Measurements from ENCODE around the gene OR5P2.

OR5P2 gene

DNA sequence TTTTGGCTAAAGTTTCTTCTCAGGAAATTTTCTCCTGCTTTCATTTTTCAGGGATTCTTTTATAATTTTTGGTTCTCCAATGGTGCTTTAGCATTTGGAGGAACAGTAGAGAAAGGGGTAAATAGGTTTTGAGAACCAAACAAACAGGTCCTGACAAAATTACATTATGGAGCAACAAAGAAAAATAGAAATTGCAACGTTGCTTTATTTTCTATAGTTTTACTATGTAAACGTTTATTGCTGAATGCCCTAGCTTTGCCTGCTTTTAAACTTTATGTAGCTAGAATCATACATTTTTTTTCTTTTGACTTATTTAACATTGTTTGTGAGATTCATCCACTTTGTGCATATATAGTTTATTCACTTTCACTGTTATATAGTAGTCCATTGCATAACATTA lies 43.8 kb upstream of the OR5P2 start:
- no peaks in the 10 kb centered on the region for H3K9me3 ChIP-seq (ENCODE audit: insufficient read depth, low read length)
- no peaks in the 10 kb centered on the region for H4K20me1 ChIP-seq (ENCODE audit: low read depth, low read length)
- H3K79me2 ChIP-seq (ENCODE audit: insufficient read depth, low read length), result no peaks in the 10 kb centered on the region
- H3F3A ChIP-seq (ENCODE audit: insufficient read depth), result no peaks in the 10 kb centered on the region
- no peaks in the 10 kb centered on the region for H3K27me3 ChIP-seq (ENCODE audit: low read length)
- H3K36me3 ChIP-seq (ENCODE audit: low read length), result no peaks in the 10 kb centered on the region
- H3K9ac ChIP-seq (ENCODE audit: low read length), result no peak overlapping the region
- no peak overlapping the region for H3K4me3 ChIP-seq (ENCODE audit: insufficient read depth, low read length, poor library complexity, severe bottlenecking)
- H2AFZ ChIP-seq (ENCODE audit: low read depth, low read length, severe bottlenecking), result no peak overlapping the region
- no peak overlapping the region for H3K4me2 ChIP-seq (ENCODE audit: low read depth, low read length, poor library complexity, severe bottlenecking)
- TF ChIP-seq EZH2phosphoT487 (conservative IDR thresholded peaks at IDR 0.05; ENCODE audit: low read length), result no peak
- TF ChIP-seq, protein P1, sequence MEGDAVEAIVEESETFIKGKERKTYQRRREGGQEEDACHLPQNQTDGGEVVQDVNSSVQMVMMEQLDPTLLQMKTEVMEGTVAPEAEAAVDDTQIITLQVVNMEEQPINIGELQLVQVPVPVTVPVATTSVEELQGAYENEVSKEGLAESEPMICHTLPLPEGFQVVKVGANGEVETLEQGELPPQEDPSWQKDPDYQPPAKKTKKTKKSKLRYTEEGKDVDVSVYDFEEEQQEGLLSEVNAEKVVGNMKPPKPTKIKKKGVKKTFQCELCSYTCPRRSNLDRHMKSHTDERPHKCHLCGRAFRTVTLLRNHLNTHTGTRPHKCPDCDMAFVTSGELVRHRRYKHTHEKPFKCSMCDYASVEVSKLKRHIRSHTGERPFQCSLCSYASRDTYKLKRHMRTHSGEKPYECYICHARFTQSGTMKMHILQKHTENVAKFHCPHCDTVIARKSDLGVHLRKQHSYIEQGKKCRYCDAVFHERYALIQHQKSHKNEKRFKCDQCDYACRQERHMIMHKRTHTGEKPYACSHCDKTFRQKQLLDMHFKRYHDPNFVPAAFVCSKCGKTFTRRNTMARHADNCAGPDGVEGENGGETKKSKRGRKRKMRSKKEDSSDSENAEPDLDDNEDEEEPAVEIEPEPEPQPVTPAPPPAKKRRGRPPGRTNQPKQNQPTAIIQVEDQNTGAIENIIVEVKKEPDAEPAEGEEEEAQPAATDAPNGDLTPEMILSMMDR (IDR thresholded peaks at IDR 0.05; ENCODE audit: insufficient read depth, low read length, poor library complexity, severe bottlenecking), result no peak
- no peak overlapping the region for H3K27ac ChIP-seq (ENCODE audit: low read depth, low read length)
- no peaks in the 10 kb centered on the region for H3K9me2 ChIP-seq (replicated peaks; ENCODE audit: insufficient read depth, low read length)

DNA sequence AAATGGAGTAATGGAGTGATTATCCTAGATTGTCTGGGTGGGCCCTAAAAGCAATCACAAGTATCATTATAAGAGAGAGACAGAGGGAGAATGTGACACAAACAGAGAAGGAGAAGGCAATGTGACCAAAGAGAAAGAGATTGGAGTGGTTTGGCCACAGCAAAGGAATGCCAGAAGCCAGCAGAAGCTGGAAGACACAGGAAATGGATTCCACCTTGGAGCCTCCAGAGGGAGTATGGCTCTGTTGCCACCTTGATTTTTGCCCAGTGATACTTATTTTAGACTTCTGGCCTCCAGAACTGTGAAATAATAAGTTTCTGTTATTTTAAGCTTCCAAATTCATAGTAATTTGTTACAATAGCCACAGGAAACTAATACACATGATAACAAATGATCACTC lies 36.8 kb upstream of the OR5P2 start:
- Histone ChIP-seq H3K9me3 (ENCODE audit: insufficient read depth, low read length) (no peaks in the 10 kb centered on the region), H3K27me3 (ENCODE audit: low read length) (no peaks in the 10 kb centered on the region), H4K20me1 (ENCODE audit: low read depth, low read length) (no peaks in the 10 kb centered on the region), H3K4me2 (ENCODE audit: low read depth, low read length, poor library complexity, severe bottlenecking) (no peak overlapping the region), H3K9ac (ENCODE audit: low read length) (no peak overlapping the region), H3K27ac (ENCODE audit: low read depth, low read length) (no peak overlapping the region), H2AFZ (ENCODE audit: low read depth, low read length, severe bottlenecking) (no peak overlapping the region), H3F3A (ENCODE audit: insufficient read depth) (no peaks in the 10 kb centered on the region), H3K9me2 (replicated peaks; ENCODE audit: insufficient read depth, low read length) (no peaks in the 10 kb centered on the region), H3K4me3 (ENCODE audit: insufficient read depth, low read length, poor library complexity, severe bottlenecking) (no peak overlapping the region), H3K79me2 (ENCODE audit: insufficient read depth, low read length) (no peaks in the 10 kb centered on the region), H3K36me3 (ENCODE audit: low read length) (no peaks in the 10 kb centered on the region)
- TF ChIP-seq EZH2phosphoT487 (conservative IDR thresholded peaks at IDR 0.05; ENCODE audit: low read length), result no peak
- TF ChIP-seq, protein P1 (IDR thresholded peaks at IDR 0.05; ENCODE audit: insufficient read depth, low read length, poor library complexity, severe bottlenecking), result no peak

DNA sequence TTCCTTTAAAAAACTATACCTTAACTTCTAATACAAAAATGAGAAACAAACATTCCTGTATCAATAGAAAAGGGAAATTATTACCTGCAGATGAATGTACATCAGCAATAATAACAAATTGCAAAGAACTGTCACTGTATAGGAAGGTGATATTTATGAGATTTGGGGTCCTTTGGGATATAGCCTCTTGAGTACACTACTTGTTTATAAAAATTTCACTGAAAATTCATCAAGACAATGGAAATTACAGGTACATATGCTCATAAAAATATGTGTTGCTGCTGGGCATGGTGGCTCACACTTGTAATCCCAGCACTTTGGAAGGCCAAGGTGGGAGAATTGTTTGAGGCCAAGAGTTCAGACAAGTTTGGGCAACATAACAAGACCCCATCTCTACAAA lies 34.0 kb upstream of the OR5P2 start, which contains the start of gene OR5P3:
TSS of gene OR5P3 (minus strand) at position 101 of the 400 bp plus-strand sequence.
- Histone ChIP-seq H4K20me1 (ENCODE audit: low read depth, low read length) (no peaks in the 10 kb centered on the region), H3F3A (ENCODE audit: insufficient read depth) (no peaks in the 10 kb centered on the region), H3K4me3 (ENCODE audit: insufficient read depth, low read length, poor library complexity, severe bottlenecking) (no peak within 1 kb of the TSS), H3K27me3 (ENCODE audit: low read length) (no peaks in the 10 kb centered on the region), H3K9me3 (ENCODE audit: insufficient read depth, low read length) (no peaks in the 10 kb centered on the region), H3K9ac (ENCODE audit: low read length) (no peak within 1 kb of the TSS), H3K36me3 (ENCODE audit: low read length) (no peaks in the 10 kb centered on the region), H3K79me2 (ENCODE audit: insufficient read depth, low read length) (no peaks in the 10 kb centered on the region), H3K27ac (ENCODE audit: low read depth, low read length) (no peak within 1 kb of the TSS), H3K4me2 (ENCODE audit: low read depth, low read length, poor library complexity, severe bottlenecking) (no peak within 1 kb of the TSS), H2AFZ (ENCODE audit: low read depth, low read length, severe bottlenecking) (no peak within 1 kb of the TSS), H3K9me2 (replicated peaks; ENCODE audit: insufficient read depth, low read length) (no peaks in the 10 kb centered on the region)
- TF ChIP-seq, protein P1 (IDR thresholded peaks at IDR 0.05; ENCODE audit: insufficient read depth, low read length, poor library complexity, severe bottlenecking), result no peak
- TF ChIP-seq EZH2phosphoT487 (conservative IDR thresholded peaks at IDR 0.05; ENCODE audit: low read length), result no peak
